ENCODE data around the gene DPP10. TPM values are rescaled to one million over a fixed set of nuclear protein-coding genes. Genes with fewer than 3 reads are reported as not detected.

The DPP10 gene
- total RNA-seq, 2 experiments from 2014 or later, result not detected

GRCh38 chr2:115248066-115248465, 805.6 kb downstream of the DPP10 start:
- DNase-seq, result no peak
- no peak overlapping the region for H3K27ac Mint-ChIP-seq
- no peaks in the 10 kb centered on the region for H3K27me3 Mint-ChIP-seq
- no peaks in the 10 kb centered on the region for H3K4me1 Mint-ChIP-seq
- no peak overlapping the region for H3K4me3 Mint-ChIP-seq
- CTCF ChIA-PET, result interaction anchor here (0.6 kb wide), 1 partner anchor 1077 kb away, joined by 3 read pairs; no protein-coding TSS in a partner anchor
- no peak for ATAC-seq
- intact Hi-C loops (cut with DNase I, micrococcal nuclease), result no loop called here
- POLR2A ChIA-PET, result no interaction called here
- no peaks in the 10 kb centered on the region for H3K36me3 Mint-ChIP-seq (ENCODE audit: low read depth)
- peaks cover 9% of the 10 kb centered on the region for H3K9me3 Mint-ChIP-seq (ENCODE audit: low read depth)

DNA sequence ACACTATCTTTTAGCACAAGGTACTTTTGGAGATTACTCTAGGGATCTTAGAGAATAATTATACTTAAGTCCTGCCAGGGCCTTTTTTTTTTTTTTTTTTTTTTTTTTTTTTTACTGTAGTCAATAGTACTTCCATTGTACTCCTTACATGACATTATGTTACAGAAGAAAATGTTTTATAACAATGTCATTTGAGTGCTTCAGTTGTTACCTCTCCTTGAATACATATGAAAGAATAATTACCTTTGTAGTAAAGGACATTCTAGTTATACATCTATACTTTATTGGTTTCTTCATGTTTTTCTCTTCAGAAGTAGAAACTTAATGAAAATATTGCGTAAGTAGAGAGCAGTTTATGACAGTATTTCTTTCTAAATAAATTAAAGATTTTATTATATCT, 834.9 kb downstream of the DPP10 start:
- H3K27ac Mint-ChIP-seq, result no peak overlapping the region
- H3K27me3 Mint-ChIP-seq, result no peaks in the 10 kb centered on the region
- no peaks in the 10 kb centered on the region for H3K36me3 Mint-ChIP-seq (ENCODE audit: low read depth)
- POLR2A ChIA-PET, result no interaction called here
- no peaks in the 10 kb centered on the region for H3K4me1 Mint-ChIP-seq
- DNase-seq, result no peak
- CTCF ChIA-PET, result no interaction called here
- no peak overlapping the region for H3K4me3 Mint-ChIP-seq
- no peak for ATAC-seq
- intact Hi-C loops (cut with DNase I, micrococcal nuclease), result no loop called here
- peaks cover 6% of the 10 kb centered on the region for H3K9me3 Mint-ChIP-seq (ENCODE audit: low read depth)

DNA sequence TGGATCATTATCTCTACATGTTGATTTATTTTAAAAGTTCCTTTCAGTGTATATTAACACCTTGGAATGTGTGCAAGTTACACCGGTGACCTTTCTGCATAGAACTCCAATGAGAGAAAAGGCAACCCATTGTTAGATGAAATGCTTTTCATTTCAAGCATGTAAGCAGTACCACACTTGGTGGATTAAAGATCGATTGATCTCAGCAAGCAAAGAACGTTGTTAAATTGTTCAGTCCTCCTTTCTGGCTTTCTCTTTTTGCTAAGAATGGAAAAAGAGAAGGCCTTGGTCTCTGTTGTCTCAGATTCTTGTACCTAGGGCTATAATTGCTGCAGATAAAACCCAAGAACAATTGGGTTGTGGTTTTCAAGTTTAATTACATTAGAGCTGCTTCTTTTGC, 843.0 kb downstream of the DPP10 start:
- H3K4me3 Mint-ChIP-seq, result no peak overlapping the region
- H3K4me1 Mint-ChIP-seq, result no peaks in the 10 kb centered on the region
- H3K36me3 Mint-ChIP-seq (ENCODE audit: low read depth), result no peaks in the 10 kb centered on the region
- no peak overlapping the region for H3K27ac Mint-ChIP-seq
- CTCF ChIA-PET, result no interaction called here
- intact Hi-C loops (cut with DNase I, micrococcal nuclease), result no loop called here
- no peaks in the 10 kb centered on the region for H3K9me3 Mint-ChIP-seq (ENCODE audit: low read depth)
- H3K27me3 Mint-ChIP-seq, result no peaks in the 10 kb centered on the region
- ATAC-seq (no peak), DNase-seq (no peak)
- POLR2A ChIA-PET, result no interaction called here

GRCh38 chr2:115290478-115290877, 848.0 kb downstream of the DPP10 start:
- POLR2A ChIA-PET, result no interaction called here
- DNase-seq (no peak), ATAC-seq (no peak)
- CTCF ChIA-PET, result no interaction called here
- no peaks in the 10 kb centered on the region for H3K36me3 Mint-ChIP-seq (ENCODE audit: low read depth)
- no peaks in the 10 kb centered on the region for H3K4me1 Mint-ChIP-seq
- H3K27me3 Mint-ChIP-seq, result no peaks in the 10 kb centered on the region
- H3K27ac Mint-ChIP-seq, result no peak overlapping the region
- no peak overlapping the region for H3K4me3 Mint-ChIP-seq
- peaks cover 2% of the 10 kb centered on the region for H3K9me3 Mint-ChIP-seq (ENCODE audit: low read depth)
- intact Hi-C loops (cut with DNase I, micrococcal nuclease), result no loop called here

GRCh38 chr2:115292742-115293141, 850.3 kb downstream of the DPP10 start:
- no peak for DNase-seq
- no peak overlapping the region for H3K4me3 Mint-ChIP-seq
- no peaks in the 10 kb centered on the region for H3K36me3 Mint-ChIP-seq (ENCODE audit: low read depth)
- H3K27me3 Mint-ChIP-seq, result no peaks in the 10 kb centered on the region
- CTCF ChIA-PET, result no interaction called here
- intact Hi-C loops (cut with DNase I, micrococcal nuclease), result no loop called here
- H3K9me3 Mint-ChIP-seq (ENCODE audit: low read depth), result peaks cover 4% of the 10 kb centered on the region
- no peak for ATAC-seq
- no peak overlapping the region for H3K27ac Mint-ChIP-seq
- no peaks in the 10 kb centered on the region for H3K4me1 Mint-ChIP-seq
- POLR2A ChIA-PET, result no interaction called here

DNA sequence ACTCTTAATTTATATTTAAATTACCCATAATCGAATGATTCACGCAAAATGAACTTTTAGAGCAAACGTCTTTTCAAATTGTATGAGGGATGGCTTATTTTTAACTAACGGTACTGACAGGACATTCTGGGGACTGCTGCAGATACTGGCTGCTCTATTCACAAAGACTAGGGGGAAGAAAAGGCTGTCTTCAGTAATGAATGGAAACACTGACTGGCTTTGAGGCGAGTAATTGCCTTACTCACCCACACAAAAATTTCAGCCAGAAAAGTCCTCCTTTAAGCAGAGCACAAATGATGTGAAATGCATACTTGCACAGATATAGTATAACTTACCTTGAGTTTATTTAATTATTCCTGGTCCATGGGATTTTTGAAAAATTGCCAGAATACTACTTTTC, 852.6 kb downstream of the DPP10 start:
- CTCF ChIA-PET, result no interaction called here
- Mint-ChIP-seq H3K9me3 (ENCODE audit: low read depth) (peaks cover 6% of the 10 kb centered on the region), H3K36me3 (ENCODE audit: low read depth) (no peaks in the 10 kb centered on the region), H3K4me1 (no peaks in the 10 kb centered on the region), H3K4me3 (no peak overlapping the region), H3K27me3 (no peaks in the 10 kb centered on the region), H3K27ac (no peak overlapping the region)
- DNase-seq, result no peak
- ATAC-seq, result no peak
- intact Hi-C loops (cut with DNase I, micrococcal nuclease), result no loop called here
- POLR2A ChIA-PET, result no interaction called here

DNA sequence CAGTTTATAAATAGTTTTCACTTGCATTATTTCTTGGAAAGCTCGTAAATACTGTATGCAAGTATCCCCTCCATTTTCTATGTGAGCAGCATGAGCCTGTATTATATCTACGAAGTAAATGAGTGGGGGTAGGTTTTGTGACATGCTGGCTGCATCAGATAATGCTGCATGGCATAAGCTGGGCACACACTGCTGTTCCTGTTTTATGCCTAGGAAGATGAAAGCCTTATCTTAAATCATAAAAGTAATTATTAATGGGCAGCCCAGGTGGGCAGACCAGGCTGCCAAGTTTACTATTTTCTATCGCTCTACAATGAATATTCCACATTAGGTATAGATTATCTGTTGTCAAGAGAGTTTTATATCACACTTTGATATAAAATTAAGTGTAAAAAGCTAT, 854.6 kb downstream of the DPP10 start:
- Mint-ChIP-seq H3K36me3 (ENCODE audit: low read depth) (no peaks in the 10 kb centered on the region), H3K4me3 (no peak overlapping the region), H3K27ac (no peak overlapping the region), H3K27me3 (no peaks in the 10 kb centered on the region), H3K9me3 (ENCODE audit: low read depth) (peaks cover 7% of the 10 kb centered on the region), H3K4me1 (no peaks in the 10 kb centered on the region)
- ChIA-PET CTCF (no interaction called here), POLR2A (no interaction called here)
- DNase-seq, result no peak
- intact Hi-C loops (cut with DNase I, micrococcal nuclease), result no loop called here
- ATAC-seq, result no peak

GRCh38 chr2:115299199-115299598, 856.8 kb downstream of the DPP10 start:
- Mint-ChIP-seq H3K4me3 (no peak overlapping the region), H3K36me3 (ENCODE audit: low read depth) (no peaks in the 10 kb centered on the region), H3K9me3 (ENCODE audit: low read depth) (peaks cover 7% of the 10 kb centered on the region), H3K4me1 (no peaks in the 10 kb centered on the region), H3K27me3 (no peaks in the 10 kb centered on the region), H3K27ac (no peak overlapping the region)
- POLR2A ChIA-PET, result no interaction called here
- CTCF ChIA-PET, result no interaction called here
- ATAC-seq, result no peak
- intact Hi-C loops (cut with DNase I, micrococcal nuclease), result no loop called here
- DNase-seq, result no peak

DNA sequence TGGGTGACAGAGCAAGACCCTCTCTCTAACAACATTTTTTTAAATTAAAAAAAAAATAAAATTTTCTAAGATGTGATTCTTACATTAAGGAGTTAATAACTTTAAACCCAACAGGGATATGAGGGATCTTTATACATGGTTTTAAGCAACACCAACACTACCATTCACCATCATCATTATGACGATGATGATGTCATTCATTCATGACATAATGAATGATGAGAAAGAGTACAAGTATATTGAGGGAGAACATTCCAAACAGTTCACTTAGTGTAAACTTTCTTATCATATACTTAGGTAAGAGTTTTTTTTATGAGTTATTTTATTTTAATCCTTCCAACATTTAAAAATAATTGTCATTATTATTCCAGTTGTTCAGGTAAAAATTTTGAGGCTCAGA, 863.3 kb downstream of the DPP10 start:
- DNase-seq (no peak), ATAC-seq (no peak)
- intact Hi-C loops (cut with DNase I, micrococcal nuclease), result no loop called here
- Mint-ChIP-seq H3K27me3 (no peaks in the 10 kb centered on the region), H3K36me3 (ENCODE audit: low read depth) (no peaks in the 10 kb centered on the region), H3K4me1 (no peaks in the 10 kb centered on the region), H3K4me3 (no peak overlapping the region), H3K27ac (no peak overlapping the region), H3K9me3 (ENCODE audit: low read depth) (peaks cover 18% of the 10 kb centered on the region)
- CTCF ChIA-PET, result no interaction called here
- POLR2A ChIA-PET, result no interaction called here

- ChIA-PET POLR2A (no interaction called here), CTCF (no interaction called here)
- Mint-ChIP-seq H3K36me3 (ENCODE audit: low read depth) (no peaks in the 10 kb centered on the region), H3K9me3 (ENCODE audit: low read depth) (peaks cover 8% of the 10 kb centered on the region), H3K4me3 (no peak overlapping the region), H3K27ac (no peak overlapping the region), H3K27me3 (no peaks in the 10 kb centered on the region), H3K4me1 (no peaks in the 10 kb centered on the region)
- intact Hi-C loops (cut with DNase I, micrococcal nuclease), result no loop called here
- DNase-seq (no peak), ATAC-seq (no peak)
Observed at GRCh38 chr2:115314119-115314518, 871.7 kb downstream of the DPP10 start.

GRCh38 chr2:115327061-115327460, 884.6 kb downstream of the DPP10 start:
- DNase-seq, result no peak
- intact Hi-C loops (cut with DNase I, micrococcal nuclease), result no loop called here
- Mint-ChIP-seq H3K9me3 (ENCODE audit: low read depth) (peaks cover 7% of the 10 kb centered on the region), H3K27me3 (no peaks in the 10 kb centered on the region), H3K27ac (no peak overlapping the region), H3K4me3 (no peak overlapping the region), H3K36me3 (ENCODE audit: low read depth) (no peaks in the 10 kb centered on the region), H3K4me1 (no peaks in the 10 kb centered on the region)
- ATAC-seq, result no peak
- ChIA-PET POLR2A (no interaction called here), CTCF (no interaction called here)

GRCh38 chr2:115359550-115359949, 917.1 kb downstream of the DPP10 start:
- ATAC-seq (no peak), DNase-seq (no peak)
- intact Hi-C loops (cut with DNase I, micrococcal nuclease), result no loop called here
- POLR2A ChIA-PET, result no interaction called here
- Mint-ChIP-seq H3K36me3 (ENCODE audit: low read depth) (no peaks in the 10 kb centered on the region), H3K4me3 (no peak overlapping the region), H3K27ac (no peak overlapping the region), H3K9me3 (ENCODE audit: low read depth) (peaks cover 26% of the 10 kb centered on the region), H3K27me3 (no peaks in the 10 kb centered on the region), H3K4me1 (no peaks in the 10 kb centered on the region)
- CTCF ChIA-PET, result no interaction called here

GRCh38 chr2:115364093-115364492, 921.7 kb downstream of the DPP10 start:
- CTCF ChIA-PET, result no interaction called here
- no peak overlapping the region for H3K27ac Mint-ChIP-seq
- H3K36me3 Mint-ChIP-seq (ENCODE audit: low read depth), result no peaks in the 10 kb centered on the region
- ATAC-seq, result no peak
- no peak for DNase-seq
- peaks cover 5% of the 10 kb centered on the region for H3K9me3 Mint-ChIP-seq (ENCODE audit: low read depth)
- H3K4me1 Mint-ChIP-seq, result no peaks in the 10 kb centered on the region
- H3K4me3 Mint-ChIP-seq, result no peak overlapping the region
- intact Hi-C loops (cut with DNase I, micrococcal nuclease), result no loop called here
- no peaks in the 10 kb centered on the region for H3K27me3 Mint-ChIP-seq
- POLR2A ChIA-PET, result no interaction called here
